Fibroblast of the aortic adventitia (primary cell): ENCODE results near the gene PCSK2. TPM values are rescaled to one million over a fixed set of nuclear protein-coding genes. Genes with fewer than 3 reads are reported as not detected.

ENCODE experiments used
- DNase-seq: peaks from one replicate; pipeline ENCODE4 v3.0.0-alpha.2; 2010; ENCODE audit warnings: low read depth
- H3K4me3 ChIP-seq: 2 replicates; pipeline ENCODE4 v1.5.1; 2011; ENCODE audit warnings: low read depth, mild to moderate bottlenecking, control low read depth, low read length, moderate library complexity
- CTCF ChIP-seq: IDR thresholded peaks from 2 replicates; pipeline ENCODE4 v1.5.1; 2011; ENCODE audit warnings: mild to moderate bottlenecking, low read length, control low read depth, inconsistent platforms; ENCODE audit not compliant: insufficient read depth
- total RNA-seq: library from RNA; depleted of rRNA; stranded (reverse); fragments of >200 nt; gene quantifications from 2 replicates; pipeline ENCODE4 v1.2.3, GENCODE V29; 2012; ENCODE audit warnings: low replicate concordance

Gene PCSK2
- total RNA-seq, 1 donor, result not detected

GRCh38 chr20:17488916-17489600 is 262.2 kb downstream of the PCSK2 start:
- no peak for TF ChIP-seq CTCF
- DNase-seq, result no peak

GRCh38 chr20:17490501-17490900 is 263.7 kb downstream of the PCSK2 start:
- no peak for TF ChIP-seq CTCF
- no peak overlapping the region for H3K4me3 ChIP-seq
- no peak for DNase-seq

More at GRCh38 chr20:17488916-17489600, 262.2 kb downstream of the PCSK2 start:
- H3K4me3 ChIP-seq, result no peak overlapping the region

GRCh38 chr20:17491041-17491440 is 264.2 kb downstream of the PCSK2 start:
- no peak overlapping the region for H3K4me3 ChIP-seq
- no peak for DNase-seq
- TF ChIP-seq CTCF, result no peak

- no peak for TF ChIP-seq CTCF
- H3K4me3 ChIP-seq, result no peak overlapping the region
- DNase-seq, result no peak
Observed at GRCh38 chr20:17491488-17491887, 264.6 kb downstream of the PCSK2 start.

- H3K4me3 ChIP-seq, result no peak overlapping the region
- DNase-seq, result no peak
- no peak for TF ChIP-seq CTCF
Observed at GRCh38 chr20:17493173-17493572, 266.3 kb downstream of the PCSK2 start.

GRCh38 chr20:17494201-17494600 is 267.4 kb downstream of the PCSK2 start:
- no peak for DNase-seq

More at GRCh38 chr20:17494201-17494600, 267.4 kb downstream of the PCSK2 start:
- no peak overlapping the region for H3K4me3 ChIP-seq
- no peak for TF ChIP-seq CTCF
